LNCaP clone FGC (cell line): ENCODE results near the gene UGGT1.
"Not testable (repeated sequence)": the region's sequence is repeated elsewhere in the genome, so short reads cannot be mapped to it uniquely, and the experiment has no call there.

Experiments
- DNase-seq: peaks from one replicate; pipeline ENCODE4 v3.0.0-alpha.2; 2011; ENCODE audit warnings: low read depth
- H3K4me3 ChIP-seq: 2 replicates; pipeline ENCODE4 v1.5.1; 2011; ENCODE audit warnings: mild to moderate bottlenecking, low read depth, low read length, control low read depth
- CTCF ChIP-seq: IDR thresholded peaks from 2 replicates; pipeline ENCODE4 v1.5.1; 2012; ENCODE audit warnings: mild to moderate bottlenecking; ENCODE audit not compliant: control insufficient read depth, insufficient read depth; ENCODE audit errors: extremely low read depth

Gene UGGT1

GRCh38 chr2:128169497-128169896 lies 78.5 kb downstream of the UGGT1 start:
- no peak overlapping the region for H3K4me3 ChIP-seq
- TF ChIP-seq CTCF: no peak
- DNase-seq: no peak

- DNase-seq: no peak
- TF ChIP-seq CTCF: no peak
- no peak overlapping the region for H3K4me3 ChIP-seq
Measured at GRCh38 chr2:128169933-128170709, 79.1 kb downstream of the UGGT1 start.

GRCh38 chr2:128170776-128171175 lies 79.8 kb downstream of the UGGT1 start:
- H3K4me3 ChIP-seq: no peak overlapping the region
- DNase-seq: no peak
- no peak for TF ChIP-seq CTCF

- TF ChIP-seq CTCF: peak; percentile 53
- no peak for DNase-seq
- H3K4me3 ChIP-seq: no peak overlapping the region
Measured at GRCh38 chr2:128172191-128172590, 81.2 kb downstream of the UGGT1 start.

GRCh38 chr2:128174067-128174466 lies 83.1 kb downstream of the UGGT1 start:
- H3K4me3 ChIP-seq, DNase-seq: not testable (repeated sequence)

GRCh38 chr2:128177315-128177714 lies 86.3 kb downstream of the UGGT1 start:
- no peak for DNase-seq
- no peak overlapping the region for H3K4me3 ChIP-seq
- no peak for TF ChIP-seq CTCF

GRCh38 chr2:128178149-128178649 lies 87.2 kb downstream of the UGGT1 start:
- DNase-seq: no peak
- TF ChIP-seq CTCF: no peak
- no peak overlapping the region for H3K4me3 ChIP-seq
